ENCODE data around the gene SCARB1. TPM values are rescaled to one million over a fixed set of nuclear protein-coding genes. Genes with fewer than 3 reads are reported as not detected.
A peak's percentile ranks its signal among the peaks of the same experiment; 100 is the strongest.

SCARB1 gene
- total and polyA plus RNA-seq, 2 donors = 3.2 to 16.7 TPM

DNA sequence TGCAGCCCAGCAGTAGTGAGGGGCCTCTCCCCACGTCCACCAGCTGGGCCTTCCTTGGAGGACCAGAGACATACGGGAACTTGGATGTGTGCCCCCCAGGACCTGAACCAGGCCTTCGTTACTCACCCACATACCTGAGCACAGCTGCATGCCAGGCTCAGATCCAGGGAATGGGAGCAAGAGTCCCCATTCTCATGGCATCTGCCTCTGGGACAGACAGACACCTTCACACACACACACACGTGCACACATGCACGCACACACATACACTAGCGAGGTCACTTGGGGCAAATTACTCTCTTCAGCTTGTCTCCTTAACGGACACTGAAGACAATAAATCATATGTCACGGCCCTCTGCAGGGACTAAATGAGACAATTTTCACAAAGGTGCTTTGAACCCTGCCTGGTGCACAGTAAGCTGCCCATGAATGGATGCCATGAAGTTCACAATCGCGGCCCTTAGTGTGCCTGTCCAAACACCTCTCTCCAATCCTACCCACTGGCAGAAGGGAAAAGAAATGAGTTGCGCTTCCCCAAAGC is 5.7 kb downstream of the SCARB1 start:
- Histone ChIP-seq H3K27me3 (ENCODE audit: control insufficient read depth in 2 of 2, insufficient read depth in 1 of 2, low read length in 1 of 2) (peaks cover 0 to 4% of the 10 kb centered on the region in 2 donors), H3K27ac (ENCODE audit: low read depth in 1 of 2, low read length in 1 of 2) (no peak overlapping the region), H3K9me3 (ENCODE audit: control insufficient read depth in 2 of 2, insufficient read depth in 1 of 2, low read length in 1 of 2) (peaks cover 0 to 4% of the 10 kb centered on the region in 2 donors), H3K36me3 (ENCODE audit: control insufficient read depth in 2 of 2, insufficient read depth in 2 of 2, low read length in 1 of 2) (no peaks in the 10 kb centered on the region), H3K4me3 (ENCODE audit: low read length in 2 of 2) (no peak overlapping the region), H3K4me1 (ENCODE audit: control insufficient read depth in 2 of 2, insufficient read depth in 2 of 2, low read length in 2 of 2) (peaks cover 2 to 17% of the 10 kb centered on the region in 2 donors)
- DNase-seq (ENCODE audit: low read depth in 6 of 9, low spot score in 9 of 9) = no peak
- 93% methylated on average over 11 of the region's 11 CpGs for WGBS

DNA sequence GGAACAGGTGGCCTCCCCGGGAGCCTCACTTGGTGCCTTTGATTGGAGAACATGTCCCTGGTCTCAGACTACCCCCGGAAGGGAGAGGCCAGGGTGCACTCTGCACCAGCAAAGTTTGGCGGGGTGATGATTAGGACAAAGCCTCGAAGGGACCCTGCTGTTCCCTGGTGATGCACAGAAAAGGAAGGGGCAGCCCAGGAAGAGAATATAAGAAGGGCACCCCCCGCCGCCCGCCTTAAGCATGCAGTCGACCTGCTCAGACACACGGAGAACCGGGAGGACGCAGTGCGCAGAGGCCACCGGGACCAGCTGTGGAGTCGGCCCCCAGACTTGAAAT is 6.9 kb downstream of the SCARB1 start:
- Histone ChIP-seq H3K9me3 (ENCODE audit: control insufficient read depth in 2 of 2, insufficient read depth in 1 of 2, low read length in 1 of 2) (peaks cover 0 to 4% of the 10 kb centered on the region in 2 donors), H3K36me3 (ENCODE audit: control insufficient read depth in 2 of 2, insufficient read depth in 2 of 2, low read length in 1 of 2) (no peaks in the 10 kb centered on the region), H3K27ac (ENCODE audit: low read depth in 1 of 2, low read length in 1 of 2) (no peak overlapping the region), H3K4me3 (ENCODE audit: low read length in 2 of 2) (no peak overlapping the region), H3K27me3 (ENCODE audit: control insufficient read depth in 2 of 2, insufficient read depth in 1 of 2, low read length in 1 of 2) (no peaks in the 10 kb centered on the region), H3K4me1 (ENCODE audit: control insufficient read depth in 2 of 2, insufficient read depth in 2 of 2, low read length in 2 of 2) (peaks cover 0 to 17% of the 10 kb centered on the region in 2 donors)
- 92% methylated on average over 14 of the region's 14 CpGs for WGBS
- DNase-seq (ENCODE audit: low read depth in 6 of 9, low spot score in 9 of 9) = no peak

DNA sequence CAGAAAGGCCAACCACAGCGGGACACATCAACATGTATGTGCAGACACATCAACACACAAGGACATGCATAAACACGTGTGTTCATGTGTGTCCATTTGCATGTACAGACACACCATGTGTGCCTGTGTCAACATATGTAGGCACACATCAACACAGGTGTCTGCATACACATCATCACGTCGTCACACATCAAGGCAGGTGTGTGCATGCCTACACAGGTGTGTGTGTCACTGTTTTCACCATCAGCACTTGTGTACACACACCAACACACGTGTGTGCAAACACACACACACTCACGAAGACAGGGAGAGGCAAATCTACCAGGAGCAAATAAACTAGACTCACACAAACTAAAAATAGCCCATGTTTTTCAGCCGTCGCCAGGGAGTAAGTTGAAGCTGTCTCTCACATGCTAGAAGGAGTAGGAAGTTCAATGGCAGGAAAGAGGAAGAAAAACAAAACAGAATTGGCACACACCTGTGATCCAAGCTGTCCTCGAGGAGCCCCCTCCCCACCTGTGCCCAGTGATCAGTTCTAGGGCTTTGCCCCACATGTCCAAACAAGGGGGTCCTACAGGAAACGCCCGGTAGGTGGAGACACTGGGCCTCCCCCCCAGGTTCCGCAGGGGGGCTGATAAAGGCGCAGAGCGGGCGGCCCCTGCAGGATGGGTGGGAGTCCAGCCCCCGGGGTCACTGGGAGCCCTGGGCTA is 7.4 kb downstream of the SCARB1 start:
- H3K27ac ChIP-seq (ENCODE audit: low read depth in 1 of 2, low read length in 1 of 2) = no peak overlapping the region
- H3K4me1 ChIP-seq (ENCODE audit: control insufficient read depth in 2 of 2, insufficient read depth in 2 of 2, low read length in 2 of 2) = peaks cover 0 to 17% of the 10 kb centered on the region in 2 donors
- no peaks in the 10 kb centered on the region for H3K36me3 ChIP-seq (ENCODE audit: control insufficient read depth in 2 of 2, insufficient read depth in 2 of 2, low read length in 1 of 2)
- peaks cover 0 to 4% of the 10 kb centered on the region in 2 donors for H3K9me3 ChIP-seq (ENCODE audit: control insufficient read depth in 2 of 2, insufficient read depth in 1 of 2, low read length in 1 of 2)
- 56% methylated on average over 16 of the region's 16 CpGs for WGBS
- H3K4me3 ChIP-seq (ENCODE audit: low read length in 2 of 2) = no peak overlapping the region
- H3K27me3 ChIP-seq (ENCODE audit: control insufficient read depth in 2 of 2, insufficient read depth in 1 of 2, low read length in 1 of 2) = no peaks in the 10 kb centered on the region
- peak in 1 of 9 donors; percentile 23 for DNase-seq (ENCODE audit: low read depth in 6 of 9, low spot score in 9 of 9)

DNA sequence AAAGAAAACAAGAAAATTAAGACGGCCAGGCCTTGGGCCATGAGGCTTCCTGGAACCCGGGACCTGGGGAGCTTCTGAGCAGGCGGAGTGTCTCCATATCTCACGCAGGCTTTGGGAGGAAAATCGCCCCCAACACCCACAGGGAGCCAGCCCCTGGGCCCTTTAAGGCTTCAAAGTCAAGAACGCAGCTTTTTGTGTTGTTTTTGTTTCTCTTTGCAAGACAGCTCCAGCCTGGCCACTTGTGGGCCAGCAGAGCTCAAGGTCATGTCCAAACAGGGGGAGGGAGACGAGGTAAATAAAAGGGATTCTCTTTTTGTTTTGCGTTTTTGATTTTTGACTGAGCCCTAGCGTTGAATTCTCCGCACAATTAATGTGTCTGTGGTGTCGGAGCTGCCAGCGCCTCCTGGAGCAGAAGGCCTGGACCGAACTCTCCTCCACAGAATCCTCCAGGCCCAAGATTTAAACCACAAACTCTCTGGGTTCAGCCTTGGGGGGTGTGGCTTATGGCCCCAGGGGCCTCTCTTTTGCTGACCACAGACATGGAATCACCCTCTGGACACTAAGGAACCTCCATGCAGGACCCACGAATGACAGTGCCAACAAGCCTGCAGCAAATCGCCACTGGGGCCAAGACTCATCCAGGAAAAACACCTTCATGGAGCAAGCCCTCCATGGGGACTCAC is 8.2 kb downstream of the SCARB1 start:
- Histone ChIP-seq H3K36me3 (ENCODE audit: control insufficient read depth in 2 of 2, insufficient read depth in 2 of 2, low read length in 1 of 2) (no peaks in the 10 kb centered on the region), H3K4me3 (ENCODE audit: low read length in 2 of 2) (no peak overlapping the region), H3K4me1 (ENCODE audit: control insufficient read depth in 2 of 2, insufficient read depth in 2 of 2, low read length in 2 of 2) (peaks cover 0 to 17% of the 10 kb centered on the region in 2 donors), H3K27ac (ENCODE audit: low read depth in 1 of 2, low read length in 1 of 2) (no peak overlapping the region), H3K9me3 (ENCODE audit: control insufficient read depth in 2 of 2, insufficient read depth in 1 of 2, low read length in 1 of 2) (peaks cover 0 to 4% of the 10 kb centered on the region in 2 donors), H3K27me3 (ENCODE audit: control insufficient read depth in 2 of 2, insufficient read depth in 1 of 2, low read length in 1 of 2) (no peaks in the 10 kb centered on the region)
- no peak for DNase-seq (ENCODE audit: low read depth in 6 of 9, low spot score in 9 of 9)
- WGBS = 95% methylated on average over 15 of the region's 15 CpGs

DNA sequence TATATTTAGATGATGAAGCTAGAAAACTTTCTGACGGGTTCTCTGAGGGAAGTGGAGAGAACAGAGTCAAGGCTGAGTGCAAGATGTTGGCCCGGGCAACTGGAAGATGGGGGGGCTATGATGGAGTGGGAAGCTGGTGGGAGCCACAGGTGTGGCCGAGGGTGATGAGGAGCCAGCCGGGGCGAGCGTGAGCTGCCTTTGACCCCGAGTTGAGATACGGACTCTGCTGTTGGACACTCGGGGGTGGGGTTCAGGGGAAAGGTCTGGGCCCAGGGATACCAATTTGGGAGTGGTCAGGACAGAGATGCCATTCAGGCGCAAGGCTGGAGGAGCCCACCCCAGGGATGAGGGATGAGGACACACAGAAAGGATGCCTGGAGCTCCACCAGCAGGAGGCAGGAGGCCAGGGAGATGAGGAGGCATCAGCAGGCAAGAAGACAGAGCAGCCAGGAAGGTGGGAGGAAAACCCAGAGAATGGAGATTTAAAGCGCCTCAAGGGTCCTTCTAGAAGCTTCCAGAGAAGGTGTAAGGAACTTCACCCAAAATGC is 9.0 kb downstream of the SCARB1 start:
- Histone ChIP-seq H3K27me3 (ENCODE audit: control insufficient read depth in 2 of 2, insufficient read depth in 1 of 2, low read length in 1 of 2) (no peaks in the 10 kb centered on the region), H3K4me3 (ENCODE audit: low read length in 2 of 2) (no peak overlapping the region), H3K4me1 (ENCODE audit: control insufficient read depth in 2 of 2, insufficient read depth in 2 of 2, low read length in 2 of 2) (peaks cover 0 to 17% of the 10 kb centered on the region in 2 donors), H3K27ac (ENCODE audit: low read depth in 1 of 2, low read length in 1 of 2) (no peak overlapping the region), H3K9me3 (ENCODE audit: control insufficient read depth in 2 of 2, insufficient read depth in 1 of 2, low read length in 1 of 2) (peaks cover 0 to 4% of the 10 kb centered on the region in 2 donors), H3K36me3 (ENCODE audit: control insufficient read depth in 2 of 2, insufficient read depth in 2 of 2, low read length in 1 of 2) (no peaks in the 10 kb centered on the region)
- no peak for DNase-seq (ENCODE audit: low read depth in 6 of 9, low spot score in 9 of 9)
- 98% methylated on average over 11 of the region's 11 CpGs for WGBS

DNA sequence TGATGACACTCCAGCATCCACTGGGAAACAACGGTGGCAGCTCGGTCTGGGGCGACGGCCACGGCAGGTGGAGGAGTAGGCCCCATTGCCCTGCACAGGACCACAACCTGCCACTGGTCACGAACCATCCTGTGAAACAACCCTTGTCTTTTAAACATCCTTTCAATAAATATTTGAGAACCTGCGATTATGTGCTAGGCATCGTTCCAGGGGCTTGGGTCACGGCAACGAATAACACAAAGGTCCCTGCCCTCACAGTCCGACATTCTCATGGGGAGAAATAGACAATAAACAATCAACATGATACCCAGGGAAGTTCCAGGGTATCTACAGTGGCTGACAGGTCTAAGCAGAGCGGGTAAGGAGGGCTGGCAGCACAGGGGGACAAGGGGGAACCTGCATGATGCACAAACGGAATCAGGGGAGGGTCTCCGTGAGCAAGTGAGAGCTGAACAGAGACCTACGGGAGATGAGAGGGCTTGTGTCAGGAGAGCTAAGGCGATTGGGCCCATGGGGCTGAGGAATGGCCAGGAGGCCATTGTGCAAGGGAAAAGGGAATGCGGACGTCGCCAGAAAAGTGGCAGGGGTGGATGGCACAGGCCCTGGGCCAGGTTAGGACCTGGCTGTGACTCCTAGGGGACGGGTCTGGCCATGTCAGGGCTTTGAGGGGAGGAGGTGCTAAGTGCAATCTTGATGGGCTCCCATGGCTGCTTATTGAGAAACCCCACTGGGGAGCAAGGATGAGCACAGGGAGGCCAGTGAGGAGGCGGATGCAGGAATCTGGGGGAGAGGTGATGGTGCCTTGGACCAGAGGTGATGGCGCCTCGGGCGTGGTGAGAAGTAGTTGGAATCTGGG is 9.7 kb downstream of the SCARB1 start:
- 87% methylated on average over 24 of the region's 24 CpGs for WGBS
- no peak overlapping the region for H3K27ac ChIP-seq (ENCODE audit: low read depth in 1 of 2, low read length in 1 of 2)
- H3K4me3 ChIP-seq (ENCODE audit: low read length in 2 of 2) = no peak overlapping the region
- no peaks in the 10 kb centered on the region for H3K27me3 ChIP-seq (ENCODE audit: control insufficient read depth in 2 of 2, insufficient read depth in 1 of 2, low read length in 1 of 2)
- H3K4me1 ChIP-seq (ENCODE audit: control insufficient read depth in 2 of 2, insufficient read depth in 2 of 2, low read length in 2 of 2) = peaks cover 0 to 17% of the 10 kb centered on the region in 2 donors
- no peak for DNase-seq (ENCODE audit: low read depth in 6 of 9, low spot score in 9 of 9)
- H3K9me3 ChIP-seq (ENCODE audit: control insufficient read depth in 2 of 2, insufficient read depth in 1 of 2, low read length in 1 of 2) = peaks cover 0 to 4% of the 10 kb centered on the region in 2 donors
- no peaks in the 10 kb centered on the region for H3K36me3 ChIP-seq (ENCODE audit: control insufficient read depth in 2 of 2, insufficient read depth in 2 of 2, low read length in 1 of 2)

DNA sequence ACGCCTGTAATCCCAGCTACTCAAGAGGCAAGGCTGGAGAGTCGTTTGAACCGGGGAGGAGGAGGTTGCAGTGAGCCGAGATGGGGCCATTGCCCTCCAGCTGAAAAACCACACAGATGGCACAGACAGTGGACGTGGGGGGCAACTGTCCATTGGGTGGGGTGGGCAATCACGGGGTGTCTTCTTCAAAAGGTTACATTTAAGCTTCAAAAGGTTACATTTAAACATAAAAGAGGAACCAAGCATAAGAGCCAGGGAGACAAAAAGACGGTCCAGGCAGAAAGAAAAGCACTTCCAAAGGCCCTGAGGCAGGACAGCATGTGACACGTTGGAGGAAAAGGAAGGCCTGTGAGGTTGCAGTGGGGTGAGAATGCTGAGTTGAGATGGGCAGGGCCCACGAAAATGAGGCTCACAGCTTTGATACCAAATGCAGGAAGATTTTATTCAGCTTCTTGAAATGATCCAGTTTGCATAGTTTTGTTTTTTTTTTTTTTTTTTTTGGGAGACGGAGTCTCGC is 10.7 kb downstream of the SCARB1 start:
- Histone ChIP-seq H3K27ac (ENCODE audit: low read depth in 1 of 2, low read length in 1 of 2) (no peak overlapping the region), H3K36me3 (ENCODE audit: control insufficient read depth in 2 of 2, insufficient read depth in 2 of 2, low read length in 1 of 2) (no peaks in the 10 kb centered on the region), H3K27me3 (ENCODE audit: control insufficient read depth in 2 of 2, insufficient read depth in 1 of 2, low read length in 1 of 2) (no peaks in the 10 kb centered on the region), H3K4me3 (ENCODE audit: low read length in 2 of 2) (no peak overlapping the region), H3K4me1 (ENCODE audit: control insufficient read depth in 2 of 2, insufficient read depth in 2 of 2, low read length in 2 of 2) (peaks cover 0 to 17% of the 10 kb centered on the region in 2 donors), H3K9me3 (ENCODE audit: control insufficient read depth in 2 of 2, insufficient read depth in 1 of 2, low read length in 1 of 2) (no peaks in the 10 kb centered on the region)
- no peak for DNase-seq (ENCODE audit: low read depth in 6 of 9, low spot score in 9 of 9)
- WGBS = 90% methylated on average over 11 of the region's 11 CpGs

DNA sequence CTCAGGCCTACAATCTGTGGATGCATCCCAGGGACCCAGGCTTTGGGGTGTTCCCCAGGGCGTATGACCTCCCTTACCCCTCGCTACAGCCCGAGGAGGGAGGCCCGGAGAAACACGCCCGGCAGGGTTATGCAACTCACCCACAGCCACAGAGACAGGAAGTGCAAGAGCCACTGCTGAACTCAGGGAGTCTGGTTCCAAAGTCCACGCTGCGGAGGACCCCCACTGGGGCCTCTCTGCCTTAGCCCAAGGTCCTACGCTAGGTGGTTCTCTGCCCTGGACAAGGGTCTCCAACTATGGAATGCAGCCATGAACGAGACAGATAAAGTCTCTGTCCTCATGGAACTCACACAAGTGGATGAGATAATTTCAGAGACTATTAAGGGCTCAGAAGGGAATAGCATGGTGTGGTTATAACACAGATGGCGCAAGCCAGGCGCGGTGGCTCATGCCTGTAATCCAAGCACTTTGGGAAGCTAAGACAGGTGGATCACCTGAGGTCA is 11.3 kb downstream of the SCARB1 start:
- no peaks in the 10 kb centered on the region for H3K36me3 ChIP-seq (ENCODE audit: control insufficient read depth in 2 of 2, insufficient read depth in 2 of 2, low read length in 1 of 2)
- no peaks in the 10 kb centered on the region for H3K27me3 ChIP-seq (ENCODE audit: control insufficient read depth in 2 of 2, insufficient read depth in 1 of 2, low read length in 1 of 2)
- WGBS = 63% methylated on average over 13 of the region's 13 CpGs
- peak overlapping the region in 1 of 2 donors; percentile 17 for H3K27ac ChIP-seq (ENCODE audit: low read depth in 1 of 2, low read length in 1 of 2)
- no peaks in the 10 kb centered on the region for H3K9me3 ChIP-seq (ENCODE audit: control insufficient read depth in 2 of 2, insufficient read depth in 1 of 2, low read length in 1 of 2)
- no peak overlapping the region for H3K4me3 ChIP-seq (ENCODE audit: low read length in 2 of 2)
- DNase-seq (ENCODE audit: low read depth in 6 of 9, low spot score in 9 of 9) = no peak
- H3K4me1 ChIP-seq (ENCODE audit: control insufficient read depth in 2 of 2, insufficient read depth in 2 of 2, low read length in 2 of 2) = peaks cover 0 to 17% of the 10 kb centered on the region in 2 donors

All from thymus (tissue), 11 donors.